ENCODE data around the gene SHROOM3. TPM values are rescaled to one million over a fixed set of nuclear protein-coding genes. Genes with fewer than 3 reads are reported as not detected.

The SHROOM3 gene
- total and polyA plus RNA-seq, 2 of the 13 experiments (the other 11 are each of a cell fraction or from before 2014, with no cell fraction given) = 0.01 TPM; not detected in 1

DNA sequence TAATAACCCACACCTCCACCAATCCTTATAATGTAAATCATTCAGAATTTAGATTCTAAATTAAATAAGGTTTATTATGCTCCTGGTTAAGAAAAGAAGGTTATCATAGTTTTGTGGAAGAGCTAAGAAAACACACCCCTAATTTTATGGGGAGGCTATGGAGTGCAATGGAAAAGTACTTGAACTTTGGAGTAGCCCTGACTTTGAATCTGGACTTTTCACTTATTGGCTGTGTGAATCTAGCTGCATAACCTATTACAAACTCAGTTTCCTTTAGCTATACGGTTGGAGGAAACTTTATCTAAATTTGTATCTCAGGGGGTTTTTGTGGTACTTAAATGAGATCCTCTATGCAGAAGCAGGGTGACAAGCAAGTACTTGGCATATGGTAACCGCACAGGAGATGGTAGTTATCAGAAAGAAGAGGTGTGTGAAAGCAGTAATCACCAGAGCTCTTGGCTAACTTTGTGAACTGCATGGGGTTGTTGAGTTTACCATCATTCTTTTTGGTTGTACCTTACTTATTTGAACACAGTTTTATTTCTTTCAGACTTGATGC is 143.1 kb downstream of the SHROOM3 start:
- DNase-seq (ENCODE audit: low spot score) (no peak), ATAC-seq (no peak), FAIRE-seq (no peak)
- Histone ChIP-seq H3K36me3 (replicated peaks in 1 of 2; ENCODE audit: control insufficient read depth in 1 of 2, insufficient read depth in 2 of 2, low read length in 2 of 2) (no peaks in the 10 kb centered on the region), H3K4me3 (replicated peaks in 1 of 3; ENCODE audit: insufficient read depth in 1 of 3, low read depth in 2 of 3, low read length in 3 of 3) (no peak overlapping the region), H3K27me3 (ENCODE audit: control insufficient read depth in 1 of 2, insufficient read depth in 2 of 2, low read length in 2 of 2) (peaks cover 0 to under 1% of the 10 kb centered on the region in 2 experiments; a peak in 1 of 5 replicates), H3K9ac (ENCODE audit: insufficient read depth, low read depth, low read length) (no peak overlapping the region), H4K20me1 (ENCODE audit: insufficient read depth, low read length) (no peaks in the 10 kb centered on the region), H2AFZ (ENCODE audit: low read length) (no peak overlapping the region), H3K27ac (ENCODE audit: extremely low read length, insufficient read depth, low read length) (no peak overlapping the region), H3K4me1 (ENCODE audit: insufficient read depth, low read length) (no peaks in the 10 kb centered on the region), H3K79me2 (ENCODE audit: insufficient read depth, low read length) (no peaks in the 10 kb centered on the region), H3K9me3 (ENCODE audit: low read length) (no peaks in the 10 kb centered on the region), H3K4me2 (ENCODE audit: low read depth, low read length) (no peak overlapping the region)
- no TSS peak for BruUV-seq (replicated peaks)
- CTCF ChIA-PET (ENCODE audit: low intra/inter-chr PET ratio, low total read pairs) = no interaction called here
- POLR2A ChIA-PET = no interaction called here
- WGBS (ENCODE audit: low lambda C conversion rate) = 40% methylated on average over 2 of the region's 2 CpGs
- intact Hi-C loops (cut with micrococcal nuclease; ENCODE audit: unreplicated experiment) = loop anchor here (2.0 kb wide), 1 partner anchor 39 kb away; no protein-coding TSS in a partner anchor
- in situ Hi-C loops (cut with HindIII; ENCODE audit: extremely low pct_ligation_motif_present, low pct_unique_long_range_greater_than_20kb) = no loop called here
- TF ChIP-seq, protein P1, sequence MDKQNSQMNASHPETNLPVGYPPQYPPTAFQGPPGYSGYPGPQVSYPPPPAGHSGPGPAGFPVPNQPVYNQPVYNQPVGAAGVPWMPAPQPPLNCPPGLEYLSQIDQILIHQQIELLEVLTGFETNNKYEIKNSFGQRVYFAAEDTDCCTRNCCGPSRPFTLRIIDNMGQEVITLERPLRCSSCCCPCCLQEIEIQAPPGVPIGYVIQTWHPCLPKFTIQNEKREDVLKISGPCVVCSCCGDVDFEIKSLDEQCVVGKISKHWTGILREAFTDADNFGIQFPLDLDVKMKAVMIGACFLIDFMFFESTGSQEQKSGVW (CRISPR knock-in tag; IDR thresholded peaks at IDR 0.05; ENCODE audit: borderline replicate concordance) = no peak
- no peak for TF ChIP-seq SCMH1 (CRISPR knock-in tag; IDR thresholded peaks at IDR 0.05; ENCODE audit: borderline replicate concordance)
- TF ChIP-seq MAF1 (CRISPR knock-in tag; IDR thresholded peaks at IDR 0.05; ENCODE audit: borderline replicate concordance) = no peak
- TF ChIP-seq ZNF329 (CRISPR knock-in tag; IDR thresholded peaks at IDR 0.05; ENCODE audit: low read depth) = no peak
- TF ChIP-seq ZMYM2 (CRISPR knock-in tag; IDR thresholded peaks at IDR 0.05) = no peak
- no peak for TF ChIP-seq HMGA1 (CRISPR knock-in tag; conservative IDR thresholded peaks at IDR 0.05)
- no peak for TF ChIP-seq KDM4B (CRISPR knock-in tag; IDR thresholded peaks at IDR 0.05)
- no peak for TF ChIP-seq ZNF772 (CRISPR knock-in tag; IDR thresholded peaks at IDR 0.05)
- TF ChIP-seq, protein P2, sequence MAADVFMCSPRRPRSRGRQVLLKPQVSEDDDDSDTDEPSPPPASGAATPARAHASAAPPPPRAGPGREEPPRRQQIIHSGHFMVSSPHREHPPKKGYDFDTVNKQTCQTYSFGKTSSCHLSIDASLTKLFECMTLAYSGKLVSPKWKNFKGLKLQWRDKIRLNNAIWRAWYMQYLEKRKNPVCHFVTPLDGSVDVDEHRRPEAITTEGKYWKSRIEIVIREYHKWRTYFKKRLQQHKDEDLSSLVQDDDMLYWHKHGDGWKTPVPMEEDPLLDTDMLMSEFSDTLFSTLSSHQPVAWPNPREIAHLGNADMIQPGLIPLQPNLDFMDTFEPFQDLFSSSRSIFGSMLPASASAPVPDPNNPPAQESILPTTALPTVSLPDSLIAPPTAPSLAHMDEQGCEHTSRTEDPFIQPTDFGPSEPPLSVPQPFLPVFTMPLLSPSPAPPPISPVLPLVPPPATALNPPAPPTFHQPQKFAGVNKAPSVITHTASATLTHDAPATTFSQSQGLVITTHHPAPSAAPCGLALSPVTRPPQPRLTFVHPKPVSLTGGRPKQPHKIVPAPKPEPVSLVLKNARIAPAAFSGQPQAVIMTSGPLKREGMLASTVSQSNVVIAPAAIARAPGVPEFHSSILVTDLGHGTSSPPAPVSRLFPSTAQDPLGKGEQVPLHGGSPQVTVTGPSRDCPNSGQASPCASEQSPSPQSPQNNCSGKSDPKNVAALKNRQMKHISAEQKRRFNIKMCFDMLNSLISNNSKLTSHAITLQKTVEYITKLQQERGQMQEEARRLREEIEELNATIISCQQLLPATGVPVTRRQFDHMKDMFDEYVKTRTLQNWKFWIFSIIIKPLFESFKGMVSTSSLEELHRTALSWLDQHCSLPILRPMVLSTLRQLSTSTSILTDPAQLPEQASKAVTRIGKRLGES (CRISPR knock-in tag; IDR thresholded peaks at IDR 0.05; ENCODE audit: borderline replicate concordance) = no peak
- TF ChIP-seq ZNF543 (CRISPR knock-in tag; IDR thresholded peaks at IDR 0.05) = no peak
- TF ChIP-seq, protein P3, sequence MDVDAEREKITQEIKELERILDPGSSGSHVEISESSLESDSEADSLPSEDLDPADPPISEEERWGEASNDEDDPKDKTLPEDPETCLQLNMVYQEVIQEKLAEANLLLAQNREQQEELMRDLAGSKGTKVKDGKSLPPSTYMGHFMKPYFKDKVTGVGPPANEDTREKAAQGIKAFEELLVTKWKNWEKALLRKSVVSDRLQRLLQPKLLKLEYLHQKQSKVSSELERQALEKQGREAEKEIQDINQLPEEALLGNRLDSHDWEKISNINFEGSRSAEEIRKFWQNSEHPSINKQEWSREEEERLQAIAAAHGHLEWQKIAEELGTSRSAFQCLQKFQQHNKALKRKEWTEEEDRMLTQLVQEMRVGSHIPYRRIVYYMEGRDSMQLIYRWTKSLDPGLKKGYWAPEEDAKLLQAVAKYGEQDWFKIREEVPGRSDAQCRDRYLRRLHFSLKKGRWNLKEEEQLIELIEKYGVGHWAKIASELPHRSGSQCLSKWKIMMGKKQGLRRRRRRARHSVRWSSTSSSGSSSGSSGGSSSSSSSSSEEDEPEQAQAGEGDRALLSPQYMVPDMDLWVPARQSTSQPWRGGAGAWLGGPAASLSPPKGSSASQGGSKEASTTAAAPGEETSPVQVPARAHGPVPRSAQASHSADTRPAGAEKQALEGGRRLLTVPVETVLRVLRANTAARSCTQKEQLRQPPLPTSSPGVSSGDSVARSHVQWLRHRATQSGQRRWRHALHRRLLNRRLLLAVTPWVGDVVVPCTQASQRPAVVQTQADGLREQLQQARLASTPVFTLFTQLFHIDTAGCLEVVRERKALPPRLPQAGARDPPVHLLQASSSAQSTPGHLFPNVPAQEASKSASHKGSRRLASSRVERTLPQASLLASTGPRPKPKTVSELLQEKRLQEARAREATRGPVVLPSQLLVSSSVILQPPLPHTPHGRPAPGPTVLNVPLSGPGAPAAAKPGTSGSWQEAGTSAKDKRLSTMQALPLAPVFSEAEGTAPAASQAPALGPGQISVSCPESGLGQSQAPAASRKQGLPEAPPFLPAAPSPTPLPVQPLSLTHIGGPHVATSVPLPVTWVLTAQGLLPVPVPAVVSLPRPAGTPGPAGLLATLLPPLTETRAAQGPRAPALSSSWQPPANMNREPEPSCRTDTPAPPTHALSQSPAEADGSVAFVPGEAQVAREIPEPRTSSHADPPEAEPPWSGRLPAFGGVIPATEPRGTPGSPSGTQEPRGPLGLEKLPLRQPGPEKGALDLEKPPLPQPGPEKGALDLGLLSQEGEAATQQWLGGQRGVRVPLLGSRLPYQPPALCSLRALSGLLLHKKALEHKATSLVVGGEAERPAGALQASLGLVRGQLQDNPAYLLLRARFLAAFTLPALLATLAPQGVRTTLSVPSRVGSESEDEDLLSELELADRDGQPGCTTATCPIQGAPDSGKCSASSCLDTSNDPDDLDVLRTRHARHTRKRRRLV (CRISPR knock-in tag; IDR thresholded peaks at IDR 0.05) = no peak
- TF ChIP-seq TAF1 (CRISPR knock-in tag; IDR thresholded peaks at IDR 0.05) = no peak
- no peak for TF ChIP-seq ASH2L (IDR thresholded peaks at IDR 0.05; ENCODE audit: insufficient read length, low read depth, low read length)
- TF ChIP-seq ARNT (IDR thresholded peaks at IDR 0.05) = no peak
- TF ChIP-seq, protein P4, sequence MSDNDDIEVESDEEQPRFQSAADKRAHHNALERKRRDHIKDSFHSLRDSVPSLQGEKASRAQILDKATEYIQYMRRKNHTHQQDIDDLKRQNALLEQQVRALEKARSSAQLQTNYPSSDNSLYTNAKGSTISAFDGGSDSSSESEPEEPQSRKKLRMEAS (IDR thresholded peaks at IDR 0.05) = no peak

All from HepG2 (cell line).